HUES64 (cell line): Measurements from ENCODE around the gene MAML3.

Experiments
- H3K27ac ChIP-seq: 2 replicates; pipeline ENCODE4 v1.7.0; 2013; ENCODE audit warnings: low read depth, low read length, inconsistent platforms
- H3K27me3 ChIP-seq: 2 replicates; pipeline ENCODE4 v1.6.1; 2013; ENCODE audit warnings: mild to moderate bottlenecking, low read length; ENCODE audit not compliant: insufficient read depth
- H3K36me3 ChIP-seq: 2 replicates; pipeline ENCODE4 v1.6.1; 2013; ENCODE audit warnings: mild to moderate bottlenecking, low read length; ENCODE audit not compliant: insufficient read depth
- H3K4me1 ChIP-seq: 2 replicates; pipeline ENCODE4 v1.6.1; 2013; ENCODE audit warnings: mild to moderate bottlenecking, low read length, moderate library complexity; ENCODE audit not compliant: insufficient read depth
- H3K4me3 ChIP-seq: 2 replicates; pipeline ENCODE4 v1.5.1; 2013; ENCODE audit warnings: mild to moderate bottlenecking, low read length, moderate library complexity
- H3K9ac ChIP-seq: 2 replicates; pipeline ENCODE4 v1.6.1; 2013; ENCODE audit warnings: mild to moderate bottlenecking, low read depth, low read length
- H3K9me3 ChIP-seq: 2 replicates; pipeline ENCODE4 v1.6.1; 2013; ENCODE audit warnings: low read depth, low read length; ENCODE audit not compliant: insufficient read depth
- WGBS: fragments of 150-250, 120-280 bp; methylation state at CpG from one replicate; pipeline ENCODE4 v1.1.7; 2013; ENCODE audit warnings: missing lambda C conversion rate; 5-methylcytosine and 5-hydroxymethylcytosine counted together

The MAML3 gene

GRCh38 chr4:139814323-139815015 is 339.5 kb downstream of the MAML3 start:
- 82% methylated on average over 6 of the region's 8 CpGs for WGBS
- H3K36me3 ChIP-seq = no peaks in the 10 kb centered on the region

GRCh38 chr4:139813881-139814280 is 340.1 kb downstream of the MAML3 start:
- H3K9ac ChIP-seq = no peak overlapping the region
- H3K27ac ChIP-seq = no peak overlapping the region
- H3K4me3 ChIP-seq = no peak overlapping the region
- WGBS = 92% methylated on average over 2 of the region's 3 CpGs
- H3K9me3 ChIP-seq = peaks cover 13% of the 10 kb centered on the region; the same call in 1 of the 2 replicates
- H3K27me3 ChIP-seq = no peaks in the 10 kb centered on the region
- no peaks in the 10 kb centered on the region for H3K36me3 ChIP-seq
- peaks cover 32% of the 10 kb centered on the region for H3K4me1 ChIP-seq

More at GRCh38 chr4:139814323-139815015, 339.5 kb downstream of the MAML3 start:
- no peak overlapping the region for H3K9ac ChIP-seq
- H3K4me1 ChIP-seq = peaks cover 30% of the 10 kb centered on the region
- no peak overlapping the region for H3K27ac ChIP-seq
- H3K9me3 ChIP-seq = peaks cover 13% of the 10 kb centered on the region; the same call in 1 of the 2 replicates
- H3K4me3 ChIP-seq = no peak overlapping the region
- H3K27me3 ChIP-seq = no peaks in the 10 kb centered on the region

GRCh38 chr4:139810710-139811109 is 343.3 kb downstream of the MAML3 start:
- H3K36me3 ChIP-seq = no peaks in the 10 kb centered on the region
- no peak overlapping the region for H3K9ac ChIP-seq
- no peaks in the 10 kb centered on the region for H3K27me3 ChIP-seq
- H3K27ac ChIP-seq = no peak overlapping the region
- H3K4me3 ChIP-seq = no peak overlapping the region
- H3K4me1 ChIP-seq = peaks cover 28% of the 10 kb centered on the region
- peaks cover 13% of the 10 kb centered on the region; the same call in 1 of the 2 replicates for H3K9me3 ChIP-seq
- 100% methylated on average over 1 of the region's 1 CpG for WGBS

- no peak overlapping the region for H3K27ac ChIP-seq
- 100% methylated on average over 1 of the region's 3 CpGs for WGBS
- H3K4me3 ChIP-seq = no peak overlapping the region
Measured at GRCh38 chr4:139809757-139810140, 344.2 kb downstream of the MAML3 start.

GRCh38 chr4:139808808-139809756 is 344.9 kb downstream of the MAML3 start:
- 87% methylated on average over 10 of the region's 11 CpGs for WGBS
- no peak overlapping the region for H3K9ac ChIP-seq
- H3K27me3 ChIP-seq = no peaks in the 10 kb centered on the region
- H3K9me3 ChIP-seq = peaks cover 13% of the 10 kb centered on the region; the same call in 1 of the 2 replicates
- H3K27ac ChIP-seq = peak overlapping the region; percentile 10; the same call in 1 of the 2 replicates
- no peaks in the 10 kb centered on the region for H3K36me3 ChIP-seq
- H3K4me3 ChIP-seq = no peak overlapping the region
- H3K4me1 ChIP-seq = peaks cover 11% of the 10 kb centered on the region

More at GRCh38 chr4:139809757-139810140, 344.2 kb downstream of the MAML3 start:
- H3K27me3 ChIP-seq = no peaks in the 10 kb centered on the region
- H3K36me3 ChIP-seq = no peaks in the 10 kb centered on the region
- H3K4me1 ChIP-seq = peaks cover 18% of the 10 kb centered on the region
- H3K9ac ChIP-seq = no peak overlapping the region
- H3K9me3 ChIP-seq = peaks cover 13% of the 10 kb centered on the region; the same call in 1 of the 2 replicates

GRCh38 chr4:139808381-139808807 is 345.6 kb downstream of the MAML3 start:
- H3K4me3 ChIP-seq = no peak overlapping the region
- no peak overlapping the region for H3K9ac ChIP-seq
- peaks cover 9% of the 10 kb centered on the region for H3K4me1 ChIP-seq
- peaks cover 13% of the 10 kb centered on the region; the same call in 1 of the 2 replicates for H3K9me3 ChIP-seq
- no peaks in the 10 kb centered on the region for H3K36me3 ChIP-seq
- H3K27ac ChIP-seq = no peak overlapping the region
- WGBS = 88% methylated on average over 4 of the region's 4 CpGs
- no peaks in the 10 kb centered on the region for H3K27me3 ChIP-seq

GRCh38 chr4:139807483-139807882 is 346.5 kb downstream of the MAML3 start:
- no peak overlapping the region for H3K4me3 ChIP-seq
- H3K27me3 ChIP-seq = no peaks in the 10 kb centered on the region
- no peaks in the 10 kb centered on the region for H3K36me3 ChIP-seq
- WGBS = 94% methylated on average over 4 of the region's 4 CpGs
- no peak overlapping the region for H3K9ac ChIP-seq
- peaks cover 9% of the 10 kb centered on the region for H3K4me1 ChIP-seq
- H3K9me3 ChIP-seq = peaks cover 13% of the 10 kb centered on the region; the same call in 1 of the 2 replicates
- no peak overlapping the region for H3K27ac ChIP-seq

GRCh38 chr4:139806929-139807328 is 347.1 kb downstream of the MAML3 start:
- H3K4me1 ChIP-seq = peaks cover 9% of the 10 kb centered on the region
- no peak overlapping the region for H3K27ac ChIP-seq
- no peak overlapping the region for H3K9ac ChIP-seq
- peaks cover 13% of the 10 kb centered on the region; the same call in 1 of the 2 replicates for H3K9me3 ChIP-seq
- H3K27me3 ChIP-seq = no peaks in the 10 kb centered on the region
- no peaks in the 10 kb centered on the region for H3K36me3 ChIP-seq
- WGBS = 98% methylated on average over 3 of the region's 4 CpGs
- H3K4me3 ChIP-seq = no peak overlapping the region

- Histone ChIP-seq H3K27me3 (no peaks in the 10 kb centered on the region), H3K9me3 (no peaks in the 10 kb centered on the region), H3K4me3 (no peak overlapping the region), H3K4me1 (no peaks in the 10 kb centered on the region), H3K9ac (no peak overlapping the region), H3K36me3 (no peaks in the 10 kb centered on the region), H3K27ac (no peak overlapping the region)
- WGBS = 93% methylated on average over 2 of the region's 2 CpGs
Measured at GRCh38 chr4:139802931-139803330, 351.1 kb downstream of the MAML3 start.

GRCh38 chr4:139802488-139802887 is 351.5 kb downstream of the MAML3 start:
- no peak overlapping the region for H3K4me3 ChIP-seq
- no CpG with 5 or more reads among the region's 1 CpG for WGBS
- H3K9me3 ChIP-seq = no peaks in the 10 kb centered on the region
- no peak overlapping the region for H3K27ac ChIP-seq
- H3K9ac ChIP-seq = no peak overlapping the region
- H3K36me3 ChIP-seq = no peaks in the 10 kb centered on the region
- H3K27me3 ChIP-seq = no peaks in the 10 kb centered on the region
- no peaks in the 10 kb centered on the region for H3K4me1 ChIP-seq

- no peaks in the 10 kb centered on the region for H3K9me3 ChIP-seq
- no peaks in the 10 kb centered on the region for H3K27me3 ChIP-seq
- H3K36me3 ChIP-seq = no peaks in the 10 kb centered on the region
- no peaks in the 10 kb centered on the region for H3K4me1 ChIP-seq
- H3K27ac ChIP-seq = no peak overlapping the region
- WGBS = 88% methylated on average over 6 of the region's 6 CpGs
- no peak overlapping the region for H3K4me3 ChIP-seq
- no peak overlapping the region for H3K9ac ChIP-seq
Measured at GRCh38 chr4:139801895-139802294, 352.1 kb downstream of the MAML3 start.
